ENCODE data around the gene TRABD2A.

The TRABD2A gene

DNA sequence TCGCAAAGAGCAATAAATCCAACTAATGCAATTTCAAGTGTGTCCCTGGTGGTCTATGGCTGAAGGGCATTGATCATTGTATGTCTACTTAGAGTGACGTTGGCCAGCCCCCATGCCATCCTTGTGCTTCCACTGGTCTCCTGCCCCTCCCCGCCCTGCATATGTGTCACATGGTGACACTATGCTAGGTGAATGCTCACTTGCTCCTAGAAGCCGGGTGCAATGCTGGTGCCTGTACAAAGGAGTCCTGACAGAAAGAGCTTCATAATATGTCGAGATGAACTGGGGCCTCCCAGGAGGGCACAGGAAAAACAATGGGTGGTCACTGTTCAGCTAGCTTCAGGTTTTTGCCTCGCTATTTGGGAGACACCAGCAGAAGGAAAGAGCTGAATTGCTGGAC, 5.9 kb upstream of the TRABD2A start:
- TF ChIP-seq, protein P1, sequence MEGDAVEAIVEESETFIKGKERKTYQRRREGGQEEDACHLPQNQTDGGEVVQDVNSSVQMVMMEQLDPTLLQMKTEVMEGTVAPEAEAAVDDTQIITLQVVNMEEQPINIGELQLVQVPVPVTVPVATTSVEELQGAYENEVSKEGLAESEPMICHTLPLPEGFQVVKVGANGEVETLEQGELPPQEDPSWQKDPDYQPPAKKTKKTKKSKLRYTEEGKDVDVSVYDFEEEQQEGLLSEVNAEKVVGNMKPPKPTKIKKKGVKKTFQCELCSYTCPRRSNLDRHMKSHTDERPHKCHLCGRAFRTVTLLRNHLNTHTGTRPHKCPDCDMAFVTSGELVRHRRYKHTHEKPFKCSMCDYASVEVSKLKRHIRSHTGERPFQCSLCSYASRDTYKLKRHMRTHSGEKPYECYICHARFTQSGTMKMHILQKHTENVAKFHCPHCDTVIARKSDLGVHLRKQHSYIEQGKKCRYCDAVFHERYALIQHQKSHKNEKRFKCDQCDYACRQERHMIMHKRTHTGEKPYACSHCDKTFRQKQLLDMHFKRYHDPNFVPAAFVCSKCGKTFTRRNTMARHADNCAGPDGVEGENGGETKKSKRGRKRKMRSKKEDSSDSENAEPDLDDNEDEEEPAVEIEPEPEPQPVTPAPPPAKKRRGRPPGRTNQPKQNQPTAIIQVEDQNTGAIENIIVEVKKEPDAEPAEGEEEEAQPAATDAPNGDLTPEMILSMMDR (IDR thresholded peaks at IDR 0.05; ENCODE audit: insufficient read depth, low read depth, low read length, missing control alignments), result no peak
- no peak overlapping the region for H3K4me3 ChIP-seq (ENCODE audit: low read depth, low read length)
- DNase-seq (ENCODE audit: low read depth), result no peak

DNA sequence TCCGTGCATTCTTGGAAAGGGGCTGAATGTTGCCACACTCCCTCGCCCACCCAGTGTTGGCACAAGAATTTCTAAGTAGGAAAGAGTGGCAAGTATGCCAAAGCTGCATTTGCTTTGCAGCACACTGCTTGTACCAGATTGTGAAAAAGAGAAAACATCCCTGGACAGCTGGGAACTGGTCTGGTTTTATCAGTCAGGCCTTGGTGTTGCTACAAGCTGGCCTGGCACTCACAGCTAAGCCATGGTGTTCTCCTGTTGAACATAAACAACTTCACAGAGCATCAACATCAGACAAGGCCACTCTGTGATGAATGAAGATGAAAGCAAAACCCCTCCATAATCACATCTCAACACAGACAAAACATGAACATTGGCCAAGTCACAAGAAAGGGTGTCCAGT, 4.2 kb upstream of the TRABD2A start:
- TF ChIP-seq, protein P1 (IDR thresholded peaks at IDR 0.05; ENCODE audit: insufficient read depth, low read depth, low read length, missing control alignments), result no peak
- no peak overlapping the region for H3K4me3 ChIP-seq (ENCODE audit: low read depth, low read length)
- DNase-seq (ENCODE audit: low read depth), result no peak

DNA sequence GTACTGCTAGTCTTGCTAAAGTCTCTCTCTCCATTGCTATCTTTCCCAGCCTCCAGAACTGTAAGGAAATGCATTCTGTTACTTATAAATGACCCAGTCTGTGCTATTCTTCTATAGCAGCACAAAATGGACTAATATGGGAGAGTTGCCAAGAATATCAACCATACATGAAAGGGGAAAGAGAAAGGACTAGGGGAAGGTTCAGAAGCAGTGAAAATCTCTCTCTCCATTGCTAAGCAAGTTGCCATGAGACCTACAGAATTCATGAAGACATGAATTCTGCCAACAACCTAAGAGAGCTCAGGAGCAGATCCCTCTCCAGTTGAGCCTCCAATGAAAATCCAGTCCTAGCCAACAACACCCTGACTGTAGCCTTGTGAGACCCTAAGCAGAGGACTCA, 3.6 kb upstream of the TRABD2A start:
- DNase-seq (ENCODE audit: low read depth), result no peak
- H3K4me3 ChIP-seq (ENCODE audit: low read depth, low read length), result no peak overlapping the region
- TF ChIP-seq, protein P1 (IDR thresholded peaks at IDR 0.05; ENCODE audit: insufficient read depth, low read depth, low read length, missing control alignments), result no peak

DNA sequence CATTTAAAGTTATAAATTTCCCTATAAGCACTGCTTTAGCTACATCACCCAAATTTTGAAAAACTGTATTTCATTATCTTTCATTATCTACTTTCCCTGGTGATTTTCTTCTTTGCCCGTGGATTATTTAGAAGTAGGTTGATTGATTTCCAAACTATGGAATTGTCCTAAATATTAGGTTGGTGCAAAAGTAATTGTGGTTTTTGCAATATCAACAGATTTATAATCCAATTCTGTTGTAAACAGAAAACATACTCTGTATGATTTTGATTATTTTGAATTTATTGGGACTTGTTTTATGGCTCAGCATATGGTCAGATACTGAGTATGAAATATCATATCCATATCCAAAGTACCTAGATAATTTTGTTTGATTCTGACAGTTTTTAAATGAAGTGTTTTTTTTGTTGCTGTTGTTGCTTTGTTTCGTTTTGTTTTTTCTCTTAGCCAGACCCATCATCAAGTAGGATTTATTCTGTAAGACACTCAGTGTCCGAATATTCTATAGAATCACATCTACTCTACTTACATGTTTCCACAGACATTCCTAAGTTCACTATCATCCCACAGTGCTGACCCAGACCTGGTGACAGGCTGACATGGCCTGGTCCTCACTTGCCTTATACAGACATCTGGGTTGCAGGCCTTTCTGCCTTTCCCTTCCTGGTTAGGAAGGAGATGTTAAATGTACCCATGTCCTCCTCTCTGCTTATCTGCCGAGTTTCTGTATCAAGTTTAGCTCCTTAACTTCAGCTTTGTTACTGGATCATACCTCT, 2.1 kb upstream of the TRABD2A start:
- no peak overlapping the region for H3K4me3 ChIP-seq (ENCODE audit: low read depth, low read length)
- TF ChIP-seq, protein P1 (IDR thresholded peaks at IDR 0.05; ENCODE audit: insufficient read depth, low read depth, low read length, missing control alignments), result no peak
- no peak for DNase-seq (ENCODE audit: low read depth)

DNA sequence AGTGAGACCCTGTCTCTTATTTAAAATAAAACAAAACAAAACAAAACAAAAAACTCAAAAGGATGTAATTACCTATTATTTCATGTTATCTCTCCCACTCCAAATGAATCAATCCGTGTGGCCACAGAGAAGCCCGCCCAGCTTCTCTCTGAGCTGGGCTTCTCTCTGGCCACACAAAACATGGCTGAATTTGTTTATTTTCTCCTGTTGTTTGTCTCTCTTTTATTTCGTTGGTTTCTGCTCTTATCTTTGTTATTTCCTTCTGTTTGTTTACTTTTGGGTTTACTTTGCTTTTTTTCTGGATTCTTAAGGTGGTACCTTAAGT, 1.5 kb upstream of the TRABD2A start:
- TF ChIP-seq, protein P1 (IDR thresholded peaks at IDR 0.05; ENCODE audit: insufficient read depth, low read depth, low read length, missing control alignments), result no peak
- peak overlapping the region; percentile 64; the same call in 1 of the 2 replicates for H3K4me3 ChIP-seq (ENCODE audit: low read depth, low read length)
- DNase-seq (ENCODE audit: low read depth), result no peak

DNA sequence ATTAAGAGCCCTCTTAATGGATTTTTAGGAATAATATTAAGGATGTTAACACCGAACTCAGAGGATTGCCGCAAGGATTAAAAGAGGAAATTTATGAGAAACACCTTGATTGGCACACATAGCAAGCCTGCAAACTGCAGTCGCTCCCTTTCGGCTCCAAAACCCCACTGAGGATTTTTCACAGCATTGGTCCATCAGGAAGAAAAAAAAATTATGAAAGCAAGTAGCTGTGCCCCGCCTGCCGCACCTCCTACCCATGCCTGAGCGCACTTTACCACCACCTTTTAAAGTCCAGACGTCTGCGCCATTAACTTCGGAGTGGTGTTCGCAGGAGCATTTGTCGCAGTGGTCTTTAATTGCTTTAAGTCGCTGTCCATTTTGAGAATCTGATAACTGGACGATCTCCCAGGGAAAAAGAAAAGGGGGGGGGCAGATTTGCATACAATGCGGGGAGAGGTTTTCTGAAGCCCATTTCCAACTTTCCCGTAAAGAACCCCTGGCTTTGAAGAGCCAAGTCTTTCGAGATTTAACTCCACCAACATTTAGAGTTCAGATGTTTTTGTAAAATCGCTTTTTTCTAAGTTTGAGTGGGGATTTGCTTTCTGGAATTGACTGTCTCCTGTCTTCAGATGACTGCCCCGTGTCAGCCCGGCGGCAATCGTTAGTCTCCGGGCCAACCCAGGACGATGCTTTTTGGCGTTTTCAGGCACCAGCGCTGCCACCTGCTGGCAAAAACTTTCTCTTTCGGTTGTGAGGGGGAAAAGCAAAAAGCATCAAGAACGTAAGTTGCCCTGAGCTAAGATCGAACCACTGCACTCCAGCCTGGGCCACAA, 913 bp upstream of the TRABD2A start:
- peak overlapping the region; percentile 64 for H3K4me3 ChIP-seq (ENCODE audit: low read depth, low read length)
- peak; percentile 89 for DNase-seq (ENCODE audit: low read depth)
- TF ChIP-seq, protein P1 (IDR thresholded peaks at IDR 0.05; ENCODE audit: insufficient read depth, low read depth, low read length, missing control alignments), result peak; percentile 69
